ENCODE data around the gene CFAP299. TPM values are rescaled to one million over a fixed set of nuclear protein-coding genes. Genes with fewer than 3 reads are reported as not detected.

CFAP299 gene
- total and polyA plus RNA-seq, 9 of the 15 experiments (the other 6 are each of a cell fraction or from before 2014, with no cell fraction given) = 0.09 to 3.0 (median 0.76) TPM

DNA sequence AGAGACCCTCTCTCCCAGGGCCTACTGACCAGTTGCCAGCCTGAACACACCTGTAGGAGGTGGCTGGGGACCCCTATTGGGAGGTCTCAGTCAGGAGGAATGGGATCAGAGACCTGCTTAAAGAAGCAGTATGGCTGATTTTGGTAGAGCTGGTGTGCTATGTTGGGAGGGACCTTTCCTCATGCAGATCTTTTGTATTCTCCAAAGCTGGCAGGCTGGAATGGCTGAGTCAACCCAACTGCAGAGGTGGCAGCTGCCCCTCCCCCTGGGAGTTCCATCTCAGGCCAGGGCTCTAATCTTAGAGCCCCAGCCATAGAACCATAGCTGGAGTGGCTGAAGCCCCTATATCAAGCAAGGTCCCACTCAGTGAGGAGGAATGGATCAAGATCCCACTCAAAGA, 415.7 kb downstream of the CFAP299 start:
- intact Hi-C loops (cut with micrococcal nuclease) = no loop called here
- ATAC-seq (no peak), DNase-seq (ENCODE audit: extremely low read depth in 1 of 4, low spot score in 3 of 4) (no peak), FAIRE-seq (no peak)
- no peaks in the 10 kb centered on the region for H3K4me1 ChIP-seq (replicated peaks in 1 of 2; ENCODE audit: control insufficient read depth in 2 of 2, insufficient read depth in 2 of 2, low read length in 2 of 2)
- no peaks in the 10 kb centered on the region for H3K9me1 ChIP-seq (ENCODE audit: control insufficient read depth, insufficient read depth, low read length)
- H2AFZ ChIP-seq (ENCODE audit: low read depth, low read length) = no peak overlapping the region
- H3K79me2 ChIP-seq (ENCODE audit: control insufficient read depth, insufficient read depth, low read length) = no peaks in the 10 kb centered on the region
- no peaks in the 10 kb centered on the region for H3K9me3 ChIP-seq (replicated peaks; ENCODE audit: control insufficient read depth, insufficient read depth, low read depth, low read length)
- no peaks in the 10 kb centered on the region for H3K27me3 ChIP-seq (ENCODE audit: control insufficient read depth in 2 of 2, insufficient read depth in 2 of 2, low read length in 2 of 2)
- no peaks in the 10 kb centered on the region for H4K20me1 ChIP-seq (replicated peaks; ENCODE audit: control insufficient read depth, insufficient read depth, low read length)
- no peak for TF ChIP-seq ARNT (IDR thresholded peaks at IDR 0.05)
- TF ChIP-seq, protein P1, sequence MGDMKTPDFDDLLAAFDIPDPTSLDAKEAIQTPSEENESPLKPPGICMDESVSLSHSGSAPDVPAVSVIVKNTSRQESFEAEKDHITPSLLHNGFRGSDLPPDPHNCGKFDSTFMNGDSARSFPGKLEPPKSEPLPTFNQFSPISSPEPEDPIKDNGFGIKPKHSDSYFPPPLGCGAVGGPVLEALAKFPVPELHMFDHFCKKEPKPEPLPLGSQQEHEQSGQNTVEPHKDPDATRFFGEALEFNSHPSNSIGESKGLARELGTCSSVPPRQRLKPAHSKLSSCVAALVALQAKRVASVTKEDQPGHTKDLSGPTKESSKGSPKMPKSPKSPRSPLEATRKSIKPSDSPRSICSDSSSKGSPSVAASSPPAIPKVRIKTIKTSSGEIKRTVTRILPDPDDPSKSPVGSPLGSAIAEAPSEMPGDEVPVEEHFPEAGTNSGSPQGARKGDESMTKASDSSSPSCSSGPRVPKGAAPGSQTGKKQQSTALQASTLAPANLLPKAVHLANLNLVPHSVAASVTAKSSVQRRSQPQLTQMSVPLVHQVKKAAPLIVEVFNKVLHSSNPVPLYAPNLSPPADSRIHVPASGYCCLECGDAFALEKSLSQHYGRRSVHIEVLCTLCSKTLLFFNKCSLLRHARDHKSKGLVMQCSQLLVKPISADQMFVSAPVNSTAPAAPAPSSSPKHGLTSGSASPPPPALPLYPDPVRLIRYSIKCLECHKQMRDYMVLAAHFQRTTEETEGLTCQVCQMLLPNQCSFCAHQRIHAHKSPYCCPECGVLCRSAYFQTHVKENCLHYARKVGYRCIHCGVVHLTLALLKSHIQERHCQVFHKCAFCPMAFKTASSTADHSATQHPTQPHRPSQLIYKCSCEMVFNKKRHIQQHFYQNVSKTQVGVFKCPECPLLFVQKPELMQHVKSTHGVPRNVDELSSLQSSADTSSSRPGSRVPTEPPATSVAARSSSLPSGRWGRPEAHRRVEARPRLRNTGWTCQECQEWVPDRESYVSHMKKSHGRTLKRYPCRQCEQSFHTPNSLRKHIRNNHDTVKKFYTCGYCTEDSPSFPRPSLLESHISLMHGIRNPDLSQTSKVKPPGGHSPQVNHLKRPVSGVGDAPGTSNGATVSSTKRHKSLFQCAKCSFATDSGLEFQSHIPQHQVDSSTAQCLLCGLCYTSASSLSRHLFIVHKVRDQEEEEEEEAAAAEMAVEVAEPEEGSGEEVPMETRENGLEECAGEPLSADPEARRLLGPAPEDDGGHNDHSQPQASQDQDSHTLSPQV (IDR thresholded peaks at IDR 0.05) = no peak
- TF ChIP-seq, protein P2, sequence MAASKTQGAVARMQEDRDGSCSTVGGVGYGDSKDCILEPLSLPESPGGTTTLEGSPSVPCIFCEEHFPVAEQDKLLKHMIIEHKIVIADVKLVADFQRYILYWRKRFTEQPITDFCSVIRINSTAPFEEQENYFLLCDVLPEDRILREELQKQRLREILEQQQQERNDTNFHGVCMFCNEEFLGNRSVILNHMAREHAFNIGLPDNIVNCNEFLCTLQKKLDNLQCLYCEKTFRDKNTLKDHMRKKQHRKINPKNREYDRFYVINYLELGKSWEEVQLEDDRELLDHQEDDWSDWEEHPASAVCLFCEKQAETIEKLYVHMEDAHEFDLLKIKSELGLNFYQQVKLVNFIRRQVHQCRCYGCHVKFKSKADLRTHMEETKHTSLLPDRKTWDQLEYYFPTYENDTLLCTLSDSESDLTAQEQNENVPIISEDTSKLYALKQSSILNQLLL (CRISPR knock-in tag; IDR thresholded peaks at IDR 0.05; ENCODE audit: borderline replicate concordance) = no peak
- TF ChIP-seq, protein P3, sequence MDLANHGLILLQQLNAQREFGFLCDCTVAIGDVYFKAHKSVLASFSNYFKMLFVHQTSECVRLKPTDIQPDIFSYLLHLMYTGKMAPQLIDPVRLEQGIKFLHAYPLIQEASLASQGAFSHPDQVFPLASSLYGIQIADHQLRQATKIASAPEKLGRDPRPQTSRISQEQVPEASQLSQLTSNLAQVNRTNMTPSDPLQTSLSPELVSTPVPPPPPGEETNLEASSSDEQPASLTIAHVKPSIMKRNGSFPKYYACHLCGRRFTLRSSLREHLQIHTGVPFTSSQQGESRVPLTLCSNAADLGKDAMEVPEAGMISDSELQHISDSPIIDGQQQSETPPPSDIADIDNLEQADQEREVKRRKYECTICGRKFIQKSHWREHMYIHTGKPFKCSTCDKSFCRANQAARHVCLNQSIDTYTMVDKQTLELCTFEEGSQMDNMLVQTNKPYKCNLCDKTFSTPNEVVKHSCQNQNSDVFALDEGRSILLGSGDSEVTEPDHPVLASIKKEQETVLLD (IDR thresholded peaks at IDR 0.05) = no peak
- no peak for TF ChIP-seq HLTF (IDR thresholded peaks at IDR 0.05)
- TF ChIP-seq, protein P4, sequence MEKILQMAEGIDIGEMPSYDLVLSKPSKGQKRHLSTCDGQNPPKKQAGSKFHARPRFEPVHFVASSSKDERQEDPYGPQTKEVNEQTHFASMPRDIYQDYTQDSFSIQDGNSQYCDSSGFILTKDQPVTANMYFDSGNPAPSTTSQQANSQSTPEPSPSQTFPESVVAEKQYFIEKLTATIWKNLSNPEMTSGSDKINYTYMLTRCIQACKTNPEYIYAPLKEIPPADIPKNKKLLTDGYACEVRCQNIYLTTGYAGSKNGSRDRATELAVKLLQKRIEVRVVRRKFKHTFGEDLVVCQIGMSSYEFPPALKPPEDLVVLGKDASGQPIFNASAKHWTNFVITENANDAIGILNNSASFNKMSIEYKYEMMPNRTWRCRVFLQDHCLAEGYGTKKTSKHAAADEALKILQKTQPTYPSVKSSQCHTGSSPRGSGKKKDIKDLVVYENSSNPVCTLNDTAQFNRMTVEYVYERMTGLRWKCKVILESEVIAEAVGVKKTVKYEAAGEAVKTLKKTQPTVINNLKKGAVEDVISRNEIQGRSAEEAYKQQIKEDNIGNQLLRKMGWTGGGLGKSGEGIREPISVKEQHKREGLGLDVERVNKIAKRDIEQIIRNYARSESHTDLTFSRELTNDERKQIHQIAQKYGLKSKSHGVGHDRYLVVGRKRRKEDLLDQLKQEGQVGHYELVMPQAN (IDR thresholded peaks at IDR 0.05; ENCODE audit: borderline replicate concordance) = no peak
- TF ChIP-seq BHLHE40 (IDR thresholded peaks at IDR 0.05; ENCODE audit: low read length) = no peak
- no peak for TF ChIP-seq POLR3A (IDR thresholded peaks at IDR 0.05; ENCODE audit: borderline replicate concordance, extremely low read depth, insufficient read depth, insufficient read length)
- TF ChIP-seq, protein P5, sequence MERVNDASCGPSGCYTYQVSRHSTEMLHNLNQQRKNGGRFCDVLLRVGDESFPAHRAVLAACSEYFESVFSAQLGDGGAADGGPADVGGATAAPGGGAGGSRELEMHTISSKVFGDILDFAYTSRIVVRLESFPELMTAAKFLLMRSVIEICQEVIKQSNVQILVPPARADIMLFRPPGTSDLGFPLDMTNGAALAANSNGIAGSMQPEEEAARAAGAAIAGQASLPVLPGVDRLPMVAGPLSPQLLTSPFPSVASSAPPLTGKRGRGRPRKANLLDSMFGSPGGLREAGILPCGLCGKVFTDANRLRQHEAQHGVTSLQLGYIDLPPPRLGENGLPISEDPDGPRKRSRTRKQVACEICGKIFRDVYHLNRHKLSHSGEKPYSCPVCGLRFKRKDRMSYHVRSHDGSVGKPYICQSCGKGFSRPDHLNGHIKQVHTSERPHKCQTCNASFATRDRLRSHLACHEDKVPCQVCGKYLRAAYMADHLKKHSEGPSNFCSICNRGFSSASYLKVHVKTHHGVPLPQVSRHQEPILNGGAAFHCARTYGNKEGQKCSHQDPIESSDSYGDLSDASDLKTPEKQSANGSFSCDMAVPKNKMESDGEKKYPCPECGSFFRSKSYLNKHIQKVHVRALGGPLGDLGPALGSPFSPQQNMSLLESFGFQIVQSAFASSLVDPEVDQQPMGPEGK (CRISPR knock-in tag; IDR thresholded peaks at IDR 0.05; ENCODE audit: borderline replicate concordance) = no peak
- TF ChIP-seq CBX8 (IDR thresholded peaks at IDR 0.05; ENCODE audit: borderline replicate concordance, extremely low read depth, low read depth, low read length, poor library complexity, severe bottlenecking) = no peak
- TF ChIP-seq CREB1 (IDR thresholded peaks at IDR 0.05) = no peak
- no peak for TF ChIP-seq CREB1 (CRISPR knock-in tag; IDR thresholded peaks at IDR 0.05)
- no peak overlapping the region for H3K4me3 ChIP-seq
- H3K36me3 ChIP-seq (ENCODE audit: control insufficient read depth, insufficient read depth, low read length) = no peaks in the 10 kb centered on the region
- CTCF ChIA-PET (ENCODE audit: low intra/inter-chr PET ratio) = no interaction called here
- POLR2A ChIA-PET = no interaction called here
- in situ Hi-C loops (cut with MboI) = no loop called here
- no TSS peak for BruUV-seq (replicated peaks)
- H3K9ac ChIP-seq (ENCODE audit: insufficient read depth in 1 of 2, low read depth in 2 of 2, low read length in 2 of 2) = no peak overlapping the region
- no peak overlapping the region for H3K27ac ChIP-seq (ENCODE audit: extremely low read depth, low read depth, low read length)
- no peak overlapping the region for H3K4me2 ChIP-seq (ENCODE audit: insufficient read depth, low read length)

Data from K562 (cell line).